Activated CD4-positive, alpha-beta T cell treated with anti-CD3 and anti-CD28 coated beads, Interleukin-2, amount 10 ng/mL, durations not matched to agents 7 days and 5 days (primary cell): ENCODE data around the gene BMAL1. TPM values are rescaled to one million over a fixed set of nuclear protein-coding genes. Genes with fewer than 3 reads are reported as not detected.

Experiments used
- CTCF ChIA-PET: fragments of 350-600 bp; sonication (Branson Sonifier 250); formaldehyde crosslinking; loops from one replicate; lab custom pipeline; 2021; ENCODE audit warnings: antibody characterized with exemption; lab: Charles Lee
- POLR2A ChIA-PET: fragments of 350-600 bp; sonication (Branson Sonifier 250); formaldehyde crosslinking; loops from one replicate; lab custom pipeline; 2021; ENCODE audit warnings: antibody characterized with exemption; lab: Charles Lee
- DNase-seq: peaks from one replicate; pipeline ENCODE4 v3.0.0-alpha.2; 2020
- H3K27ac Mint-ChIP-seq: one replicate; pipeline ENCODE4 v1.8.0; 2021; ENCODE audit warnings: mild to moderate bottlenecking, moderate library complexity, mixed read lengths
- H3K27me3 Mint-ChIP-seq: one replicate; pipeline ENCODE4 v1.8.0; 2021; ENCODE audit warnings: mixed read lengths
- H3K36me3 Mint-ChIP-seq: one replicate; pipeline ENCODE4 v1.8.0; 2021; ENCODE audit warnings: low read depth, mixed read lengths
- H3K4me1 Mint-ChIP-seq: one replicate; pipeline ENCODE4 v1.8.0; 2021; ENCODE audit warnings: mixed read lengths
- H3K4me3 Mint-ChIP-seq: one replicate; pipeline ENCODE4 v1.8.0; 2021; ENCODE audit warnings: mild to moderate bottlenecking, moderate library complexity, mixed read lengths
- H3K9me3 Mint-ChIP-seq: one replicate; pipeline ENCODE4 v1.8.0; 2021; ENCODE audit warnings: mixed read lengths
- total RNA-seq, 2 experiments: library from RNA; stranded (reverse); gene quantifications; one replicate each; pipeline ENCODE4 v1.2.3, GENCODE V29; 2021

Gene BMAL1
- total RNA-seq, 2 experiments from 2014 or later: 32.0 to 36.9 TPM

- Mint-ChIP-seq H3K4me1 (no peaks in the 10 kb centered on the region), H3K36me3 (peaks cover 12% of the 10 kb centered on the region), H3K27ac (no peak overlapping the region), H3K27me3 (no peaks in the 10 kb centered on the region), H3K9me3 (no peaks in the 10 kb centered on the region), H3K4me3 (no peak overlapping the region)
- CTCF ChIA-PET: interaction anchor here (0.6 to 0.9 kb wide), 3 partner anchors 108 to 421 kb away, joined by 3 read pairs; no protein-coding TSS in a partner anchor
- POLR2A ChIA-PET: no interaction called here
- no peak for DNase-seq
Observed at GRCh38 chr11:13366266-13367026, 88.9 kb downstream of the BMAL1 start.

- no peaks in the 10 kb centered on the region for H3K9me3 Mint-ChIP-seq
- H3K4me3 Mint-ChIP-seq: no peak overlapping the region
- CTCF ChIA-PET: interaction anchor here (0.6 to 0.9 kb wide), 3 partner anchors 108 to 421 kb away, joined by 3 read pairs; no protein-coding TSS in a partner anchor
Observed at GRCh38 chr11:13367115-13367514, 89.5 kb downstream of the BMAL1 start.

GRCh38 chr11:13368041-13368446 is 90.5 kb downstream of the BMAL1 start:
- H3K27me3 Mint-ChIP-seq: no peaks in the 10 kb centered on the region
- H3K4me1 Mint-ChIP-seq: no peaks in the 10 kb centered on the region
- H3K27ac Mint-ChIP-seq: no peak overlapping the region
- no peak overlapping the region for H3K4me3 Mint-ChIP-seq
- peaks cover 12% of the 10 kb centered on the region for H3K36me3 Mint-ChIP-seq
- ChIA-PET POLR2A (no interaction called here), CTCF (no interaction called here)
- no peak for DNase-seq
- no peaks in the 10 kb centered on the region for H3K9me3 Mint-ChIP-seq

More at GRCh38 chr11:13367115-13367514, 89.5 kb downstream of the BMAL1 start:
- Mint-ChIP-seq H3K27ac (no peak overlapping the region), H3K36me3 (peaks cover 12% of the 10 kb centered on the region), H3K4me1 (no peaks in the 10 kb centered on the region), H3K27me3 (no peaks in the 10 kb centered on the region)
- POLR2A ChIA-PET: no interaction called here
- DNase-seq: no peak

GRCh38 chr11:13373216-13373615 is 95.6 kb downstream of the BMAL1 start:
- no peaks in the 10 kb centered on the region for H3K9me3 Mint-ChIP-seq
- H3K36me3 Mint-ChIP-seq: peaks cover 26% of the 10 kb centered on the region
- no peaks in the 10 kb centered on the region for H3K27me3 Mint-ChIP-seq
- H3K27ac Mint-ChIP-seq: no peak overlapping the region
- H3K4me3 Mint-ChIP-seq: no peak overlapping the region
- no peaks in the 10 kb centered on the region for H3K4me1 Mint-ChIP-seq
- ChIA-PET CTCF (interaction anchor here (1.2 kb wide), 1 partner anchor 9 kb away, joined by 4 read pairs; no protein-coding TSS in a partner anchor), POLR2A (interaction anchor here (0.7 kb wide), 1 partner anchor 15 kb away, joined by 6 read pairs; no protein-coding TSS in a partner anchor)
- no peak for DNase-seq

GRCh38 chr11:13375798-13376197 is 98.2 kb downstream of the BMAL1 start:
- Mint-ChIP-seq H3K4me1 (no peaks in the 10 kb centered on the region), H3K9me3 (no peaks in the 10 kb centered on the region), H3K4me3 (no peak overlapping the region), H3K36me3 (peaks cover 28% of the 10 kb centered on the region), H3K27me3 (no peaks in the 10 kb centered on the region), H3K27ac (no peak overlapping the region)
- ChIA-PET POLR2A (no interaction called here), CTCF (no interaction called here)
- no peak for DNase-seq

- Mint-ChIP-seq H3K9me3 (no peaks in the 10 kb centered on the region), H3K4me1 (no peaks in the 10 kb centered on the region), H3K27ac (no peak overlapping the region), H3K4me3 (no peak overlapping the region), H3K36me3 (peaks cover 33% of the 10 kb centered on the region), H3K27me3 (no peaks in the 10 kb centered on the region)
- POLR2A ChIA-PET: no interaction called here
- CTCF ChIA-PET: no interaction called here
- no peak for DNase-seq
Observed at GRCh38 chr11:13376402-13376801, 98.8 kb downstream of the BMAL1 start.

GRCh38 chr11:13376838-13377237 is 99.2 kb downstream of the BMAL1 start:
- H3K36me3 Mint-ChIP-seq: peaks cover 37% of the 10 kb centered on the region

GRCh38 chr11:13378316-13378715 is 100.7 kb downstream of the BMAL1 start:
- Mint-ChIP-seq H3K27me3 (no peaks in the 10 kb centered on the region), H3K27ac (no peak overlapping the region), H3K4me1 (no peaks in the 10 kb centered on the region), H3K36me3 (peaks cover 44% of the 10 kb centered on the region), H3K4me3 (no peak overlapping the region), H3K9me3 (no peaks in the 10 kb centered on the region)
- CTCF ChIA-PET: no interaction called here
- POLR2A ChIA-PET: no interaction called here
- DNase-seq: no peak

More at GRCh38 chr11:13376838-13377237, 99.2 kb downstream of the BMAL1 start:
- H3K4me1 Mint-ChIP-seq: no peaks in the 10 kb centered on the region
- ChIA-PET POLR2A (no interaction called here), CTCF (no interaction called here)
- no peaks in the 10 kb centered on the region for H3K9me3 Mint-ChIP-seq
- H3K4me3 Mint-ChIP-seq: no peak overlapping the region
- H3K27ac Mint-ChIP-seq: no peak overlapping the region
- DNase-seq: no peak
- no peaks in the 10 kb centered on the region for H3K27me3 Mint-ChIP-seq

GRCh38 chr11:13380731-13381130 is 103.1 kb downstream of the BMAL1 start:
- DNase-seq: no peak
- H3K27me3 Mint-ChIP-seq: no peaks in the 10 kb centered on the region
- H3K36me3 Mint-ChIP-seq: peaks cover 35% of the 10 kb centered on the region
- H3K27ac Mint-ChIP-seq: no peak overlapping the region
- no peak overlapping the region for H3K4me3 Mint-ChIP-seq
- no peaks in the 10 kb centered on the region for H3K9me3 Mint-ChIP-seq
- no peaks in the 10 kb centered on the region for H3K4me1 Mint-ChIP-seq
- ChIA-PET POLR2A (no interaction called here), CTCF (no interaction called here)

GRCh38 chr11:13382751-13383150 is 105.2 kb downstream of the BMAL1 start:
- POLR2A ChIA-PET: no interaction called here
- no peak overlapping the region for H3K27ac Mint-ChIP-seq
- no peak for DNase-seq

GRCh38 chr11:13384908-13385640 is 107.5 kb downstream of the BMAL1 start:
- DNase-seq: peak; percentile 45

More at GRCh38 chr11:13382751-13383150, 105.2 kb downstream of the BMAL1 start:
- CTCF ChIA-PET: interaction anchor here (1.3 to 1.5 kb wide), 2 partner anchors 10 to 19 kb away, joined by 3 to 4 read pairs; no protein-coding TSS in a partner anchor
- Mint-ChIP-seq H3K36me3 (peaks cover 36% of the 10 kb centered on the region), H3K27me3 (no peaks in the 10 kb centered on the region), H3K4me3 (no peak overlapping the region), H3K4me1 (no peaks in the 10 kb centered on the region), H3K9me3 (no peaks in the 10 kb centered on the region)

GRCh38 chr11:13386567-13386966 is 109.0 kb downstream of the BMAL1 start:
- Mint-ChIP-seq H3K27me3 (no peaks in the 10 kb centered on the region), H3K36me3 (peaks cover 46% of the 10 kb centered on the region)
- POLR2A ChIA-PET: no interaction called here

More at GRCh38 chr11:13384908-13385640, 107.5 kb downstream of the BMAL1 start:
- Mint-ChIP-seq H3K4me1 (no peaks in the 10 kb centered on the region), H3K4me3 (no peak overlapping the region), H3K9me3 (no peaks in the 10 kb centered on the region), H3K36me3 (peaks cover 47% of the 10 kb centered on the region), H3K27ac (no peak overlapping the region), H3K27me3 (no peaks in the 10 kb centered on the region)
- CTCF ChIA-PET: interaction anchor here (0.5 to 1.2 kb wide), 2 partner anchors 50 to 238 kb away, joined by 3 to 4 read pairs; no protein-coding TSS in a partner anchor
- POLR2A ChIA-PET: no interaction called here

GRCh38 chr11:13388741-13389140 is 111.2 kb downstream of the BMAL1 start:
- no peaks in the 10 kb centered on the region for H3K4me1 Mint-ChIP-seq
- POLR2A ChIA-PET: no interaction called here
- H3K27me3 Mint-ChIP-seq: no peaks in the 10 kb centered on the region
- no peak overlapping the region for H3K27ac Mint-ChIP-seq
- H3K9me3 Mint-ChIP-seq: no peaks in the 10 kb centered on the region
- no peak overlapping the region for H3K4me3 Mint-ChIP-seq
- peaks cover 40% of the 10 kb centered on the region for H3K36me3 Mint-ChIP-seq
- no peak for DNase-seq
- CTCF ChIA-PET: interaction anchor here (0.6 kb wide), 1 partner anchor 126 kb away, joined by 3 read pairs; no protein-coding TSS in a partner anchor

More at GRCh38 chr11:13386567-13386966, 109.0 kb downstream of the BMAL1 start:
- CTCF ChIA-PET: interaction anchor here (1.7 kb wide), 1 partner anchor 177 kb away, joined by 5 read pairs; no protein-coding TSS in a partner anchor
- no peak for DNase-seq
- Mint-ChIP-seq H3K4me3 (no peak overlapping the region), H3K4me1 (no peaks in the 10 kb centered on the region), H3K9me3 (no peaks in the 10 kb centered on the region), H3K27ac (no peak overlapping the region)
